ENCODE measurements around the gene KAT2A.

The KAT2A gene

DNA sequence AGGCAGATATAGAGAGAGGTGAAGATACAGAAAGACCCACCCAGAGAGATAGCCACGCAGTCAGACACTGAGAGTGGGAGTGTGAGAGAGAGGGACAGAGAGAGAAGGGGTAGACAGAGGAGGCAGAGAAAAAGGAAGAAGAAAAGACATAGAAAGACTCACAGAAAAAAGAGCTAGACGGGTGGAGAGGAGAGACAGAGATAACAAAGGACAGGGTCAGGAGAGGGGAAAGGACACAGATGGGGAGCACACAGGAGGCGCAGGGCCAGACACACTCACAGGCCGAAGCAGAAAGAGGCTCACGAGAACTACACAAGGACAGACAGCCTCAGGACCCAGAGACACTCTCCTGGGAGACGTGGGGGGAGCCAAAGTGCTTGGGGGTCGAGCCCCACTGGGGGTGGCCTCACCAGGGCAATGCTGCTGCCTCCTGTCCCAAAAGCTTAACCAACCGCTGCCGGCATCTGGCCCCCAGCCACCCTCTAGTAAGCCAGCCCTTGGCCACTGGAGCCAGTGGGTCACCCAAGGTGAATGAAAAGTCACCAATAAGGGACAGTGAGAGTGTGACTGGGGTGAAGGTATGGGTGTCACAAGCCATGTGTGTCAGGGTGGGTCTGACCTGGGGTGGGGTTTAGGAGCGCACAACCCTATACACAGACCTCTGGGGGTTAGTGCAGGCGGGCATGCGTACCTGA, 26.6 kb downstream of the KAT2A start:
- no peak for DNase-seq (ENCODE audit: low read depth in 2 of 2)

GRCh38 chr17:42092939-42093338, 28.2 kb downstream of the KAT2A start:
- DNase-seq (ENCODE audit: low read depth in 2 of 2) = no peak

DNA sequence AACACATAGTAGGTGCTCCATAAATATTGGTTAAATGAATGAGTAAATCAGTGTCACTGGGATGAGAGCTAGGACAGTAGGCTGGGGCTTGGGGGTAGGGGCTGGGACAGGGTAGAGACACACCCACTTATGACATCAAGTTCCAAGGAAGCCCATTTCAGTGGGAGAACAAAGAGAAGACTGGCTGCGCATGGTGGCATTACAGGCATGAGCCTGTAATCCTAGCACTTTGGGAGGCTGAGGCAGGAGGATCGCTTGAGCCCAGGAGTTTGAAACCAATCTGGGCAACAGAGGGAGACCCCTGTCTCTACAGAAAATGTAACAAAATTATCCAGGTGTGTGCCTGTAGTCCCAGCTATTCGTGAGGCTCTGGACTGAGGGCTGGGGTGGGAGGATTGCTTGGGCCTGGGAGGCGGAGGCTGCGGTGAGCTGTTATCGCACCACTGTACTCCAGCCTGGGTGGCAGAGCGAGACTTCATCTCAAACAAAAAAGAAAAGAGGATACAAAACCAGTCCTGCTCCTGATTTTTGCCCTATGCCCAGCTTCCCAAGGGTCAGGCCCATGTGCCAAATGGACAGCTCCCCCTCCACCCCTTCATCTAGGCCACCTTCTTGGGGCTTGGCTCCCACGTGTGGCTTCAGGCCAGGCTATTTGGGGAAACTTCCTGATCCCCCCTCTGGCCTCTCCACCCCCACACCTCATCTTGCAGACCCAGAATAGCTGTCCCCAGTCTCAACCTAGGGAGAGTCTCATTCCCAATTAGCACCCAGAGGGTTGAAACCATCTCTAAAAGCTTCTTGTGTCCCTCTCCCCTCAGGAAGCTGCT, 30.0 kb downstream of the KAT2A start:
- DNase-seq (ENCODE audit: low read depth in 2 of 2) = no peak

DNA sequence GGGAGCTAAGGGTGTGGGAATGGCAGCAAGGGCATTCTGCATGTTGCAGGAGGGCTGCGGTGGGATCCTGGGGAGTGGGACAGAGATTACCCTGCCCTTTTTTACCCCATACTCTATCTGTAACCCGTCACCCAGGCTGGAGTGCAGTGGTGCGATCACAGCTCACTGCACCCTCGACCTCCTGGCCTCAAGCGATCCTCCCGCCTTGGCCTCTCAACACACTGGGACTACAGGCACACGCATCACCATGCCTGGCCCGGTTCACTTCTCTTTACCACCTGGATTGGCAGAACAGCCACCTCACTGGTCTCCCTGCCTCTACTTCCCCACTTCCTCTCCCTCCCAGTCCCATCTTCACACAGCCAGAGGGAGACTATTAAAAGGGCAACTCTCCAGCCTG, 32.4 kb downstream of the KAT2A start:
- DNase-seq (ENCODE audit: low read depth in 2 of 2) = no peak

GRCh38 chr17:42087736-42088705, 33.1 kb downstream of the KAT2A start:
- no peak for DNase-seq (ENCODE audit: low read depth in 2 of 2)

DNA sequence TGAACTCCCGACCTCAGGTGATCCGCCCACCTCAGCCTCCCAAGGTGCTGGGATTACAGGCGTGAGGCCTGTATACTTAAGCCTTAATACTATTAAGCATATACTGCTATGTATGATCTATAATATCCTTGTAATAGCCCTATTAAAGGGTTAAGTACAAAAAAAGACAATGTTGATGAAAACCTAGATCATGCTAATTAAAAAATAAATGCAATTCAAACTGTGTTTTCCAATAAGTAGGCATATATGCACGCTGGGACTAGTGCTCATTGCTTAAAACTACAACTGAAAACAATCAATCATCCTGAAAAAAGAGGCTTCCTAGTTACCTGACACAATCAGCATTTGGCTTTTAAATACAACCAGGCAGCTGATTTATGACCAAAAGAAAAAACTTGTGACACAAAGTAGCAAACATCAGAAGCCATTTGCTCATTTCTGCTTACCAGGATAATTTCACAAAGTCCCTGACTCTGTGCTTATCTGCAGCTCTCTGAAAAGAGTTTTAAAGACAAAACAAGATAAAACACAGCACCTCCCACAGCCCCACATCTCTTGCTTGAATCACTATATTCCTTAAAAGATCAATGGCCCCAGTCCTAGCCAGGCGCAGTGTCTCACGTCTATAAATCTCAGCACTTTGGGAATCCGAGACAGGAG, 34.0 kb downstream of the KAT2A start:
- DNase-seq (ENCODE audit: low read depth in 2 of 2) = no peak

DNA sequence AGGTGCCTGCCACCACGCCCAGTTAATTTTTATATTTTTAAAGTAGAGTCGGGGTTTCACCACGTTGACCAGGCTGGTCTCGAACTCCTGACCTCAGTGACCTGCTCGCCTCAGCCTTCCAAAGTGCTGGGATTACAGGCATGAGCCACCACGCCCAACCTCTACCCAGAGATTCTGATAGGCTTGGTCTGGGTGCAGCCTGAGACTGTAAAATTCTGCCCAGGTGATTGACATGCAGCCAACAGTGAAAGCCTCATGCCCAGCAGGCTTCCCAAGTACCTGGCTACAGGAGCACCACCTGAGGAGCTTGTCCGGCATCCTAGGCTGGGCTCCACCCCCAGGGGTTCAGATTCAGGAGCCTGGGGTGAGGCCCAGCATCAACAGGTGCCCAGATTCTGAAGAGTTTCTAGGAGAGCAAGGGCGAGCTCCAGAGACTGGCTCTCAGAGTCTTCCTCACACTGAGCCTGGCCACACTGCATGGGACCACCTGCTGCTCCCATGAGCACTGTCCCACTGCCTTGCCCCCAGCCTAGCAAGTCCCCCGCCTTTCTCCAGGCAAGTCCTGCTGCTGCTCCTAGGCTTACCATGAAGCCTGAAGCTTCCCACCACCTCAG, 39.5 kb downstream of the KAT2A start:
- no peak for DNase-seq (ENCODE audit: low read depth in 2 of 2)

- DNase-seq (ENCODE audit: low read depth in 2 of 2) = no peak
Measured at GRCh38 chr17:42079541-42079940, 41.6 kb downstream of the KAT2A start.

- no peak for DNase-seq (ENCODE audit: low read depth in 2 of 2)
Measured at GRCh38 chr17:42078396-42079043, 42.6 kb downstream of the KAT2A start.

- no peak for DNase-seq (ENCODE audit: low read depth in 2 of 2)
Measured at GRCh38 chr17:42077755-42078154, 43.4 kb downstream of the KAT2A start.

GRCh38 chr17:42076797-42077559, 44.2 kb downstream of the KAT2A start:
- DNase-seq (ENCODE audit: low read depth in 2 of 2) = no peak

DNA sequence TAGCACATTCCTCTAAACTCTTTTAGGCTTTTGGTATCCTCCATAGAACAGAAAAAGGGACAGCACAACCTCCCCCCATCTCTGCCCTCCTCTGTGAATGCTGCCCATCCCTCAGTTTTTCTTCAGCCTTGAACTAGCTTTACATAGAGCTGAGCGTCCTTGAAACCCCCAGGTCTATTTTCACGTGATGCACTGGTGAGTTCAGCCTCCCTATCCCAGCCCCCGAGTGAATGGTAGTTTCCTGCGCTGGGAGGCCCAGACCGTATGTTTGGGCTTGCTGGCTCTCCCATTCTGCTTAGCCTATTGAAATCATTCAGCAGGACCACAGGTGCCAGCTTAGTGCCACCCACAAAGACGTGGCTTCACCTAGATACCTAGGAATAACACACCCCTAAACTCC, 45.4 kb downstream of the KAT2A start:
- no peak for DNase-seq (ENCODE audit: low read depth in 2 of 2)

DNA sequence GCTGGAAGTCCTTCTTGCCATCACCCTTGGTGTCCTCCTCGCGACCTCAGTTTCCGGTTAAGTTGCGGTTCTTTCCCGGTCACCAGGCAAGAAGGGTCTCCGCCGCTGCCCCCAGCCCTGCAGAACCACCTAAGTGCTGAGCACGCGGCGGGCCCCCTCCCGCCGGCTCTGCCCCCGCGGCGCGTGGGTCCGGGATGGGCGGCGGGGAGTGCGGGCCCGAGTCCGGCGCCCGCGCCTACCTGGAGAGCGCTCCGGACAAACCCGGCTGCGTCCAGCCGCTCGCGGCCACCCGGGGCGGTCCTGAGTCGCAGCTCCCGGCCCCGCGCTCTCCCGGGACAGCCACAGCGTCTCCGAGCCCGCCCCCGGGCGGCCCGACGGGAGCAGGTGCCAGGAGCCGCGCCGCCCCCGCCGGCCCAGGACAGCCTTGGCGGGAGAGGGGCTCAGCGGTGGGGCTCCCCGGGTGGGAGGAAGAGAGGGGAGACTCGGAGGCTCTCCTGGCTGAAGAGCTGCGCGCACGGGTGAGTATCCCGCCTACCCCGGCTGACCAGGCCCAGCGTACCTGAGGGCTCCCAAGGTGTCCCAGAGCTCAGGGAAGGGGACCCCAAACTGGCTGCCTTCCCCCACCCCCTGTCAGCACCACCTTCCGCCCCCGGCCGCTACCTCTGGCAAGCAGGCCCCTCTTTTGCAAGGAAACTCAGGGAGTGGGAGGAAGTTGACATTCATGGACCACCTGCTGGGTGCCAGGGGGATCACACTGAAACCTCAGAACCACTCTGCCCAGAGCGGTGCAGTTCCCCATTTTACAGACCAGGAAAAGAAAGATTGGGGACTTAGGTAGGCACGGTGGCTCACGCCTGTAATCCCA, 48.6 kb downstream of the KAT2A start:
- DNase-seq (ENCODE audit: low read depth in 2 of 2) = no peak

- no peak for DNase-seq (ENCODE audit: low read depth in 2 of 2)
Measured at GRCh38 chr17:42071810-42072209, 49.4 kb downstream of the KAT2A start.

- no peak for DNase-seq (ENCODE audit: low read depth in 2 of 2)
Measured at GRCh38 chr17:42068979-42069378, 52.2 kb downstream of the KAT2A start.

DNA sequence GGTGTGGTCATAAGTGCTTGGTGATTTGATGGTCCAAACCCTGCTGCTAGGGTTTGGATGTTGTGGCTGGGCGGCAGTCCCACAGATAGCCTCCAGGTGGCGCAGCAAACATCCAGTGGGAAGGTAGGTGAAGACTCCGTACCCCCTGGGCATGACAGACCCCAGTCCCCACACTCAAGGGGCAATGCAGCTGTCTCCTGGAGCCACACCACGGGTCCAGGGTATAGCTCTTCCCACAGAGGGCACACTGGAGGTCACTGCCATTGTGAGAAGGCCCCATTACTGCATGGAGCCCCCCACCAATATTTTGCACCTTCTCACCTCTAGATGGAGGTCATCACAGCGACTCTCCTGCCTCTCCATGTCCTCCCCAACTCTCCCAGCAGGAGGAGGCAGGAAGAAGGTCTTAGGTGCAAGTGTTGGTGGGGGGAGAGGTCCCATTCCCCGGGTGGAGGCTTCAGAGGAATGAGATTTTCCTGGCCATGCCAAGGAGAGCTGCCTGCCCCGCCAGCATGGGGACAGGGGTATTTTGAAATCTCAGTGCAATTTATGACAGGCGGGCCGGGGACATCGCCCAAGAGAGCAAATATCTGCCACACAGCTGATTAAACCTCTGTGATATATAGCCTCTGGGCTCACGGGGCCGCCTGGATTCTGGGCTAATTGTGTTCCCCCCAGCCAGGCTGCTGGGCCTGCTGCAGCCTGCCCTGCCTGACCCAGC, 53.6 kb downstream of the KAT2A start:
- peak; percentile 35 to 67 for DNase-seq (ENCODE audit: low read depth in 2 of 2)

- no peak for DNase-seq (ENCODE audit: low read depth in 2 of 2)
Measured at GRCh38 chr17:42065201-42065600, 56.0 kb downstream of the KAT2A start.
